Activated gamma-delta T cell treated with anti-CD3 and anti-CD28 coated beads, Interleukin-2, amount 50 U/mL, for 16 hours (primary cell): ENCODE data around the gene CLIC1.
"Not testable (repeated sequence)": the region's sequence is repeated elsewhere in the genome, so short reads cannot be mapped to it uniquely, and the experiment has no call there.

Experiments
- DNase-seq: peaks from one replicate; pipeline ENCODE4 v3.0.0-alpha.2; 2020; ENCODE audit warnings: low read depth

The CLIC1 gene

DNA sequence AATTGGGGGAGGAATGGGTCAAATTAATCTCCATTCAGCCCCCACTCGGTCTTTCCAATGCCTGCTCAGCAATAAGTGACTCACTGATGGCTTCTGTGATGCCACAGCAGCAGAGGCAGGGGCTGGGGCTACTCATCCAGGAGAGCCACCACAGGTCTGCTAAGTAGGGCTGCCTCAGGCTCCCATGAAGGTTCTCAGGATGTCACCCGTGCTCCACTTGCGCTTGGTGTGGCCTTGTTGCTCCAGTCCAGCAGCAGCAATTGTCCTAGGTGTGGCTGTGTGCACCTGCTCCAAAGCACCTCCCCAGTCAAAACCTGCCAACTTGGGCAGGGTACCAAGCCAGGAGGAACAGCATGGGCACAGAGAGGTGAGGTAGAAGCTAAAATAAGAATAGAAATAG, 14.2 kb downstream of the CLIC1 start:
- no peak for DNase-seq

DNA sequence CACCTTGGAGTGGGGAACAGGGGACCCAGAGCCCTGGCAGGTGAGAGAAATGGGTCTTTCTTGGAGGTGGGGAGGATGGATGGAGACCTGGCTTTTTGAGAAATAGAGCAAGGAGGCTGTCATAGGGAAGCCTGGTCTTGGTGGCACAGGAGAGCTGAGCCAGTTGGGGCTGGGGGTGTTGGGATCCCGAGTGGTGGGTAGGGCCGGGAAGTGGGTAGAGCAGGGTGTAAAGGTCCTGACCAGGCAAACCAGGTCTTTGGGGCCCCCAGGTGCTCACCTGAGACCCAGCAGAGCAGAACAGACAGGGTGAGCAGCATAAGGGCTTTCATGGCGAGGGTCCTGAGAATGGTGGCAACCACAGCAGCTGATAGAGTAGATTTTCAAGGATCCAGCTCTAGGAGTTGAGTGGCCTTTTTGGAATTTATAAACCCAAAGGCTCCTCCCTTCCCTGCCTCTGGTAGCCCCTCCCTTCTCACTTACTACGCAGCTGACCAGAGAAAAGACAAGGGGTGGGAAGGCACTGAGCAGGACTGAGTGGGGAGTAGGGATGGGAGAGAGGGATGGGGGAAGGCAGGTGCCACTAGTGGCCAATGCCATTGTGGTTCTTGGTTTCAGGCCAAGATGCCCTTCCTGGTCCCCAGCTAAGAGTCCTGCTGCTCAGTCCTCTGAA, 14.8 kb downstream of the CLIC1 start, which contains the start of gene LY6G6C:
TSS of gene LY6G6C (minus strand) at position 396 of the 670 bp plus-strand sequence. CDS start at position 329, 67 bp downstream.
- no peak for DNase-seq

DNA sequence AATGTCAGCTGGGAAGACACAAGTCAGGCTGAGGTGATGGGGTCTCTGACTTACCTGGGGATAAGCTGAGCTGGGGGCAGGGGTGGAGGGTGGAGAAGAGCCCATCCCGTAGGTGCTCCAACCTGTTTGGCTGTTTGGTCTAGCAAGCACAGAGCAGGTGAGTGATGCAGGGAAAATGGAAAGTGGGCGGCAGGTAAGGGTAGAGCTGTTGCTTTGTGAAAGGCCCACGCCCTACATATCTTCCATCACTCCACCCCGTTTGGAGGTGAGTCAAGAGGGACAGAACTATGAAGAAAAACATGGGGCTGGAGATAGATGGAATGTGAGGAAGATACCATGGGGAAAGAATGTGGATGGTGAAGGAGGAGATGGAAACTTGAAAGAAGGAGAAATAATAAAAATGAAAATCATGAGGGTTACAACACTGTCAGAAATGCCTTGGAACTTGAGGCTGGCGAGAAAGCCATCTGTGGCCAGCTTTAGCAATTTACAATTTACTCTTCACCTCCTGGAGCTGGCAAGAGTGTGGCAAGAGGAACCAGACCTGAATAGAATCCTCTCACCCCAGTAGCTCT, 16.0 kb downstream of the CLIC1 start:
- no peak for DNase-seq

DNA sequence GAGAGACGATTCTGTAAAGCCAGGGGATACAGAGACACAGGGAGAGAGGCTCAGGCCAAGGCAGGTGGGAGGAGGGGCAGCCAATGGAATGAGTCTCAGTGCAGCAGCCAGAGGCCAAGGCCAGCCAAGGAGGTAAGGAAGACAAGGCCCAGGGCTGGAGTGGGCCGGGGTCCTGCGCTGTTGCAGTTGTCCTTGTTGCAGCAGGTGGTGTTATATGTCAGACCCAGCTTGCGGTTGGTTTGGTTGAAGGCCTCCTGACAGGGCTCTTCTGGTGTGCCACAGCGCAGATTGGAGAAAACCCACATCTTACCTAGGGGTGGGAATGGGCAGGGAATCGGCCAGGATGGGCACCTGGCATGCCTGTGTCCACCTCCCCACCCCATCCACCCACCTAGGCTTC, 17.3 kb downstream of the CLIC1 start:
- DNase-seq, result no peak

DNA sequence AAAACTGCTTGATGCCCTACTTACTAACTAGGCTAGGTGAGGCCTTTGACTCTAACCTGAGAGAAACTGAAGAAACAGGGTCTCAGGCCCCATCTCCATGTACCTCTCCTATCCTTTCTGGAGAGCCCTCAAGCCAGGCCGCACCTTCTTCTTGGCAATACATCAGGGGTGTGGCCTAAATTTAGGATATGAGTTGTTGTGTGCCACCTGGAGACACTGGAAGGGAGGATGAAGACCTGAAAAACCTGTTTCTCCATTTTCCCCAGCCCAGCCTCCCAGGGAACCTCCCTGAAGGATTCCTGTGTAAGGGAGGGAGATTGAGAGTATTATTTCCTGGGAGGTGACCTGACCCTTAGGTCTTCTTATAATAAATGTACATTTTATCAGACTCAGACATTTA, 18.1 kb downstream of the CLIC1 start:
- DNase-seq, result no peak

DNA sequence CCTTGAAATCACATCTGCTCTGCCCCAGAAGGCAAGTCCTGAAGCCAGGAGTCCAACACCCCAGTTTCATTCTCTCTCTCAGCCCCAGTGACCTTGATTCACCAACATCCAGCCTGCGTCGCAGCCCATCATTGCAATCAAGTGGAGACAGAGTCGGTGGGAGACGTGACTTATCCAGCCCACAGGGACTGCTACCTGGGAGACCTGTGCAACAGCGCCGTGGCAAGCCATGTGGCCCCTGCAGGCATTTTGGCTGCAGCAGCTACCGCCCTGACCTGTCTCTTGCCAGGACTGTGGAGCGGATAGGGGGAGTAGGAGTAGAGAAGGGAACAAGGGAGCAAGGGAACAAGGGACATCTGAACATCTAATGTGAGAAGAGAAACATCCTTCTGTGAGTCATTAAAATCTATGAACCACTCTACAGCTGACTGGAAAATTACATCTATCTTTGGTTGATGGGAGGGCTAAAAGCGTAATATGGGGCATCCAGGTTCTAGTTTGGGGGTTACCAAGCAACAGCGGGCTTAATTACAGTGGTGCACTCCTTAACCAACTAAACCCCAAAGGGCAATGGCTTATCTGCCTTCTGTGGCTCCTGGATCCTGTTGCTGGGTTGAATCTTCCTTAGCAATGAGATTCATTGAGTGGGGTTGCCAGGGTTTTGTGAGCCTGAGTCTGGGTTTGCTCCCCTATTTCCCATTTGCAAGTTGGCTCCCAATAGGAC, 18.7 kb downstream of the CLIC1 start:
- no peak for DNase-seq

DNA sequence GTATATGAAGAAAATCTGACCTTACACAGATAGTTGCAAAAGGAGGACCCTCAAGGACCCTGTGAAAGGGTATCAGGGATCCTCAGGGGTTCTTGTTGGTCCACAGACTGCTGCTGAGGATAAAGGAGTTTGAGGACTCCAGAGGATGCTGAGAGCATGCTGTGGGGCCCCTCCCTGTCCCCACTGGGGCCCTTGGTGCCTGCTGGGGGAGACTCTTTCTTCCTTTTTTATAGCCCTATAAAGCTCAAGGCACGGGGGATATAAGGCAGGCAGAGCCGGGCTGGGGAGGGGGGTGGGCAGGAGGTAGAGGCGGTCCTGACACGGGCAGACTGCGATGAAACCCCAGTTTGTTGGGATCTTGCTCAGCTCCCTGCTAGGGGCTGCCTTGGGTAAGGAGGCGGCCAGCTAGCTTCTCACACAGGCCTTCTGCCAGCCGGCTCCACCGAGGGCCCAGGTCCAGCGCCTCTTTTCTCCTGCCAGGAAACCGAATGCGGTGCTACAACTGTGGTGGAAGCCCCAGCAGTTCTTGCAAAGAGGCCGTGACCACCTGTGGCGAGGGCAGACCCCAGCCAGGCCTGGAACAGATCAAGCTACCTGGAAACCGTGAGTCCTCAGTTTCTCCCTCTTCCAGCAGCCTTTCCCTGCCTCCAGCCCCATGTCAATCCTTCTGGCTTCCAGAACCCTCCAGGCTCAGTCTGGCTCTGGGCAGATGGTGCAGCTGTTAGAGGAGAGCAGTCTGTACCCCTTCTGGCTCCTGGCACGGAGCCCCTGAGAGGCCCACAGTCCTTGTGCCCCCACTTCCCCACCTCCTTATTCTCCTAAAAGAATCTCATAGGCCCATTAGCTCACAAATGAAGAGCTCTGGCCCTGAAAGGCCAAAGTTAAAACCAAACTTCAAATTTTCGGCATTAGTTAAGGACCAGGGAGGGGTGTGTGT, 21.0 kb downstream of the CLIC1 start, which contains the start of gene LY6G6D:
TSS of gene LY6G6D (plus strand) at position 327 of the 937 bp plus-strand sequence. CDS start at position 335, 8 bp downstream.
- no peak for DNase-seq

DNA sequence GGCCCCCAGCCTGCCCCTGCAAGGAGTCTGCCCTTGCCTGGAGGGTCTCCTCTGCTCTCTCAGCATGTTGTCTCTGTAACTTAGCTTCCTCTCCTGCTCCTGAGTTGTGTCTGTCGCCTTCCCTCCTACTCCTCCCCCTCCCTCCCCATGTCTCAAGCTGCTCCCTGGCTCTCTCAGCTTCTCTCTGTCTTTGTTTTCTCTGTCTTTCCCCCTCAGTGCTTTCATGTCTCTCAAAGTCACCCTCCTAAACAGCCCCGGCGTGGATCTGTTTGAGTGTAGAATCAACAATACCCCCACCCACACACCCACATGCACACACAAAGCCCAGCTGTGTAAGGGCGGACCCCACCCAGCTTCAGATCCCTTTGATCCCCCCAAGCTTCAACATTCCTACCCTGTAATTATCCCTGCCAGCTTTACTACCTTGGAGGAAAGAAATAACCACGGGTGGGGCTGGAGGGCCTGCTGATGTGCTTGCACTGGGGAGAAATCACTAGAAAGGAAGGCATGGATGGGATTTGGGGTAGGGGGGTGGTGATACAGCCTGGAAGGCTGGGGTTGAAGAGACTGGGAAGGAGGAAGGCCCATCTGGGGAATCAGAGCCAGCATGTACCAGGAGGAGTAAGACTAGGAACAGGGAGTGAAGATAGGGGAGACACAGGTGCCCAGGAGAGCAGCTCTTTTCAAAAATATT, 22.2 kb downstream of the CLIC1 start:
- no peak for DNase-seq

DNA sequence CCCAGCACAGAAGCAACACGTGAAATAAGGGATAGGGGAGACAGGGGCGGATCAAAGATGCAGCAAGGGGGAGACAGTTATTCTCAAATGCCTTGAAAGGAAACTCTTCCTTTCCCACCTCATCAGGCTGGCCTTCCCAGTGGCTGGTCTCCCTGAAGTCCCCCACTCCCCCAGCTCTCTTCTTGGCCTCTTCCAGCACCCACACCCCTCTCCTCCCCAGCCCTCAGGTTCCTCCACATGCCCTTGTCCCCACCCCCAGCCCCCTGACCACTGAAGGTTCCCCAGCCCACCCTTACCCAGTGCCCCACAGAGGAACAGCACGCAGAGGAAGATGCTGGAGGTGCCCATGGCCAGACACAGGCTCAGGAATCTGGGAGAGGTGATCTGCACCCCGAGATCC, 22.9 kb downstream of the CLIC1 start:
- DNase-seq, result no peak

DNA sequence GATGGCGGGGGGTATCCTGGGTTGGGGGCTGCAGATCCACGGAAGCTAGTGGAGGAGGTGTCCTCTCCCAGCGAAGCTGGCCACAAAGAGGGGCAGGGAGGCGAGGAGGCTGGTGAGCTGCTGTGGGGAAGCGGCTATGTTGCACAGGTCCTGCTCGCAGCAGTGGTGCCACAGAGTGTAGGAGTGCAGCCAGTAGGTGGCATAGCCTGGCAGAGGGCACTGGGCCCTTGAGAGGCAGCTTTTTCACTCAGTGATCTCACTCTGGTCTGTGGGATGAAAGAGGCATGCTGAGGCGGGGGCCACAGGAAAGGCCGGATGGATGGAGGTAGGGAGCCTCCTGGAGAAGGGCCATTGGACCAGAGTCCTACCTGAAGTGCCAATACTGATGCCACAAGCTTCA, 24.0 kb downstream of the CLIC1 start:
- DNase-seq, result no peak

DNA sequence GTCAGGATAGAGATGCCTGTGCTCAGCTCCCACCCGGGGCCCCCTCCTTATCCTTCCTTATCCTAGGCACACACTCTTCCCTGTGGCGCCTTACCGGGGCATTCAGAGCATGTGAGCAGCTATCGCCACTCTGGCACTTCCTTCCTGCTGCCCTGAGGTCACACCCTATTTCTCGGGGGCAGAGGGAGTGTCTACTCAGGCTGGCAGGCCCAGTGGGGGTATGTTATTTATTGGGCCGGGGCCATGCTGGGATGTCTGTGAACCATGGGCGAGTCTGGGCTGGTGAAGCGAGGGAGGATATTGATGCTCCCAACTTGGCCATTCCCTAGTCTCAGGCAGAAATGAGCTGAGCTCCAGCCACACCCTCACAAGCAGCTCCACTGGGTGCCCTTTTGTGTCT, 25.1 kb downstream of the CLIC1 start:
- DNase-seq, result no peak

DNA sequence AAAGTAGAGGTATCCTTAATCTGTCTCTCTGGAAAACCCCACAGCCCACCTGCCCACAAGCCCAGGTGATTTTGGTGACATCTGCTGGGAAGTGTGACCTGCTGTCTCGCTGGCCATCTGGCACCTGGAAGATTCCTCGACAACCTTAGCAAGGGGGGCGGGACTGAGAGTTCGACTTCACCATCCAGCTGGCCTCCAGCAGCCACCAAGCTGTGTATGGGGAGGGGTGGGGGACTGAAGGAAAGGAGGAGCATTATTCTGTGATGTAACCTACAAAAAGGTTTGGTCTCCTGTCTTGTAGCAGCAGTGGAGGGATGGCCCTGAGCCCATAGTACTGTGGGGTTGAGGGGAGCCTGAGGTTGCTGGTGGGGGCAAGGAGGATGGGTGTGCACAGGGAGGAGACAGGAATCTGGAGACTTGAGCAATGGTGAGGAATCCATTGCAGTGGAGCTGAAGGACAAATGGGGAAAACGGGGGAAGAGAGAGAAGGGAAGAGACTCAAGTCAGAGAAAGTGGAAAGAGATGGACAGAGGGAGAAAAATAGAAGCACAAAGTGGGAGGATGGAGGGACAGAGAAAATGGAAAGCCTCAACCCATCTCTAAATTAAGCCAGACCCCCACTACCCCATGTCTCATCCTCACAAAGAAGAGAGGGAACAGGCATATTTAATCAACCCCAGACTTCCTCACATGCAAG, 25.7 kb downstream of the CLIC1 start:
- DNase-seq, result no peak

DNA sequence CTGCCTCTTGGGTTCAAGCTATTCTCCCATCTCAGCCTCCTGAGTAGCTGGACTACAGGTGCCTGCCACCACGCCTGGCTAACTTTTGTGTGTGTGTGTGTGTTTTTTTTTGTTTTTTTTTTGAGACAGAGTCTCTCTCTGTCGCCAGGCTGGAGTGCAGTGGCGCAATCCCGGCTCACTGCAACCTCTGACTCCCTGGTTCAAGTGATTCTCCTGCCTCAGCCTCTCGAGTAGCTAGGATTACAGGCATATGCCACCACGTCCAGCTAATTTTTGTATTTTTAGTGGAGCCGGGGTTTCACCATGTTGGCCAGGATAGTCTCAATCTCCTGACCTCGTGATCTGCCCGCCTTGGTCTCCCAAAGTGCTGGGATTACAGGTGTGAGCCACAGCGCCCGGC, 27.2 kb downstream of the CLIC1 start:
- not testable (repeated sequence) for DNase-seq

DNA sequence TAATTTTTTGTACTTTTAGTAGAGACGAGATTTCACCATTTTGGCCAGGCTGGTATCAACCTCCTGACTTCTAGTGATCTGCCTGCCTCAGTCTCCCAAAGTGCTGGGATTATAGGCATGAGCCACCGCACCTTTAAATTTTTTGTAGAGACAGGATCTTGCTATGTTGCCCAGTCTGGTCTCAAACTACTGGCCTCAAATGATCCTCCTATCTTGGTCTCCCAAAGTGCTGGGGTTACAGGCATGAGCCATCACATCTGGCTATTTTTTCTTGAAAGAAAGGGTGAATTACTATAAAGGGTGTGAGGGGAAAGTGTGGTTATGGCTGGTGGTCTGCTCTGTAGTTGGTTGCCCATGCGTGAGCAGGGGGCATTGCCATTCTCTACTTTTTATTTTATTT, 28.1 kb downstream of the CLIC1 start:
- no peak for DNase-seq

DNA sequence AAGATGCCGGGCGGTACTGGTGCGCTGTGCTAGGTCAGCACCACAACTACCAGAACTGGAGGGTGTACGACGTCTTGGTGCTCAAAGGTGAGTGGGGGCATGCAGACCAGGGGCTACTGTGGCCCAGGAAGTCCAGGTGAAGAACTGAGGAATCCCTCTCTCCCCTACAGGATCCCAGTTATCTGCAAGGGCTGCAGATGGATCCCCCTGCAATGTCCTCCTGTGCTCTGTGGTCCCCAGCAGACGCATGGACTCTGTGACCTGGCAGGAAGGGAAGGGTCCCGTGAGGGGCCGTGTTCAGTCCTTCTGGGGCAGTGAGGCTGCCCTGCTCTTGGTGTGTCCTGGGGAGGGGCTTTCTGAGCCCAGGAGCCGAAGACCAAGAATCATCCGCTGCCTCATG, 28.6 kb downstream of the CLIC1 start:
- no peak for DNase-seq

DNA sequence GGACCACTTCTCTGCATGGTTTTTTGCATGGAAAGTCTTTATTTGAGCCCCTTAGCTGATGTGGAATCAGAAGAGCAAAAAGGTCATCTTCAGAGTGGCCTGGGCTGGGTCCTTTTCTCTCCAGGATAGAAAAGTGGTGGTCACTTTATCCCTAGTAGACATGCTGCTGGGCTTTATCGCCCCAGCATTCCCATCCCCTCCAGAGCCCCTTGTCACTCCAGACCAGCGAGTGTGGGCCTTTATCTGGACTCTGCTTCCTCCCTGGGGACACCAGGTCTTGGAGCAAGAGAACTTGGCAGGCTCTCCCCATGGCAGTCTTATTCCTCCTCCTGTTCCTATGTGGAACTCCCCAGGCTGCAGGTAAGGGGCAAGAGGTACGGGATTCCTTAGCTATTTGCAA, 29.7 kb downstream of the CLIC1 start, which contains the start of gene LY6G6F:
TSS of gene LY6G6F (plus strand) at position 268 of the 400 bp plus-strand sequence. CDS start at position 309, 41 bp downstream.
- no peak for DNase-seq

DNA sequence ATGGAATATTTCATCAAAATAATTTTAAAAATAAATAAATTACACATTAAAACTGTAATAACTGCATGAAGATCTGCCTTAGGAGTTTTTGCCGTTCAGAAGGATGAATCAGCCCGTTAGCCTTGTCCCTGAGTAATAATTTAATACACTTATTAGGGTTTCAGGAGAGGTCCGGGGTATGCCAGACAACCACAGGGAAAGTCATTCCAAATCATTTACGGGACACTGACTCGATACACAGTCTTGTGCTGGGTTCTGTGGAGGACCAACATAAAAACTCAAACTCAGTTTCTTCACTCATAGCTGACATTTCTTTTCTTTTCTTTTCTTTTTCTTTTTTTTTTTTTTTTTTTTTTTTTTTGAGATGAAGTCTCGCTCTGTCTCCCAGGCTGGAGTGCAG, 30.4 kb downstream of the CLIC1 start:
- DNase-seq, result no peak

DNA sequence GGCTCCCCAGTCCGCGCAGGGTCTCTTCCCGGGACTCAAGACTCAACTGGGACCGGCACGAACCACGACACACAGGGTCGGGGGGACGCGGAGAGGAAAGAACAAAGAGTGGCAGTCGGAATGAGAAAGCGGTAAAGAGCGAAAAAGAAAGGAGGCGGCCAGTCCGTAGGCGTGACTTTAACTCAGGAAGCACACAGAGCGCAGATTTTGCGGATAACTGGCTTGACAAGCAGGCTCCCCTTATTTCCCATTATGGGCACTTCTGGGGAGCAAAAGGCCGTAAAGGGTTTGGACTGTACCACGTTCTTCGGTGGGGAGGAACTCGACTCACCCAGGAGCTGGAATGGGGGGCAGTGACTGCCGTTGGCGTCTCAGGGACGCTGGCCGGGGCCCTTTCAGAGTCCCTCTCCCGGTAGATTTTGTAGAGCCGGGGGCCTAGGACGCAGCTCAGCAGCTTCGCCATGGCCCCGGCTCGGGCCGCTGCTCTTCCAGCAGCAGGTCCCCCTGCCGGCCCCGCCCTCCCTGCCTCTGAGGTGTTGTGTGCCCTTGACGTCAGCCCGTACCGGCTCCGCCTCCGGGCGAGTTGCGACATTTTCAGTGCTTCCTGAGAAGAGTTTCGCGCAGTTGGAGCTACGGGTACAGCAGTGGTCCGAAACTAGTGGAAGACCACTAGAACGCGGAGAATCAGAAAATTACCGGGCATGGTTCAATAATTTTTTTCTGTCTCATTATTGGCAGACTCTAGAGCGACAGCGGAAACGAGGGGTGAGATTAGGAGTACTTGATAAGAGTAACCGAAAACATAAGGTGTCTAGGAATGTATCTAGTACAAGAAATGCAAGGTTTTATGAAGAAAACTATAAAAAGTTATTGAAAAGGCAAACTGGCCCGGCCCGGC, 33.3 kb downstream of the CLIC1 start, which contains the start of gene ABHD16A:
TSS of gene ABHD16A (minus strand) at position 506 of the 898 bp plus-strand sequence. CDS start at position 463, 43 bp downstream.
- DNase-seq, result peak; percentile 95

DNA sequence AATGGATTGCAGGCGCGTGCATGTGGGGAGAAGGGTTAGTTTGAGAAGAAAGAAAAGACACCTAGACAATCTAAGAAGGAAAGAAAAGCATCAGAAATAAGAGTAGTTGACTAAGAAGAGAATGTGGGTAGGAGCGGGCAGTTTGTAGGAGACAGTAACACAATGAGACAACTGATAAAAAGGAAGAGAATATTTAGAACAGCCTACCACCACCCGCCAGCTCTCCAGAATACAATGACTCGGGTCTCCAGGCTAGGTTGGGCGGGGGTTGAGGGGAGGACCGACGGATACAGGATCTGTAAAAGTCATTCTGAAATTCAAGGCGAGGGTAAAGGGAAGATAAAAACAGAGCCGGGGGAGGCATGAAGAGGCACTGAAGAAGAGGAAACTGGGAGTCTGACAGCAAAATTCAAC, 33.9 kb downstream of the CLIC1 start:
- no peak for DNase-seq
